GM23338 (cell line): ENCODE data around the gene ZSCAN31. TPM values are rescaled to one million over a fixed set of nuclear protein-coding genes. Genes with fewer than 3 reads are reported as not detected.

Source experiments
- ATAC-seq: fragments of 200-7000 bp; cut with Tn5 transposase; 3 replicates; pipeline ENCODE4 v1.9.1; 2020
- DNase-seq: peaks from one replicate; pipeline ENCODE4 v3.0.0-alpha.2; 2015; ENCODE audit warnings: low spot score
- H2AFZ ChIP-seq: fragments of 200-600 bp; sonication (generic); 2 replicates; pipeline ENCODE4 v1.8.0; 2016; ENCODE audit warnings: antibody characterized with exemption, mild to moderate bottlenecking, moderate library complexity
- H3F3A ChIP-seq: fragments of 200-600 bp; sonication (generic); replicated peaks from 2 replicates; pipeline ENCODE4 v1.8.0; 2017; ENCODE audit warnings: antibody characterized with exemption, mixed run types, low read depth
- H3K27ac ChIP-seq: fragments of 200-600 bp; sonication (generic); 2 replicates; pipeline ENCODE4 v1.6.1; 2016; ENCODE audit warnings: low read depth
- H3K27me3 ChIP-seq: fragments of 200-600 bp; sonication (generic); 2 replicates; pipeline ENCODE4 v1.8.0; 2016; ENCODE audit warnings: mild to moderate bottlenecking, mixed run types, moderate library complexity; ENCODE audit not compliant: insufficient read depth
- H3K36me3 ChIP-seq: fragments of 200-600 bp; sonication (generic); 2 replicates; pipeline ENCODE4 v1.8.0; 2016; ENCODE audit warnings: mild to moderate bottlenecking; ENCODE audit not compliant: insufficient read depth
- H3K4me1 ChIP-seq: fragments of 200-600 bp; sonication (generic); 2 replicates; pipeline ENCODE4 v1.8.0; 2016; ENCODE audit warnings: mild to moderate bottlenecking, moderate library complexity; ENCODE audit not compliant: insufficient read depth
- H3K4me2 ChIP-seq: fragments of 200-600 bp; sonication (generic); 2 replicates; pipeline ENCODE4 v1.7.1; 2017; ENCODE audit warnings: mixed run types
- H3K4me3 ChIP-seq: fragments of 200-600 bp; sonication (generic); 2 replicates; pipeline ENCODE4 v1.6.1; 2016; ENCODE audit warnings: mixed run types
- H3K79me2 ChIP-seq: fragments of 200-600 bp; sonication (generic); replicated peaks from 2 replicates; pipeline ENCODE4 v1.8.0; 2017; ENCODE audit warnings: mild to moderate bottlenecking; ENCODE audit not compliant: insufficient read depth
- H3K9me2 ChIP-seq: fragments of 200-600 bp; sonication (generic); 2 replicates; pipeline ENCODE4 v1.8.0; 2017; ENCODE audit not compliant: insufficient read depth
- H4K20me1 ChIP-seq: fragments of 200-600 bp; sonication (generic); replicated peaks from 2 replicates; pipeline ENCODE4 v1.8.0; 2017; ENCODE audit warnings: mild to moderate bottlenecking; ENCODE audit not compliant: insufficient read depth
- H3K27ac Mint-ChIP-seq: 2 replicates; pipeline ENCODE4 v1.8.0; 2020; ENCODE audit warnings: inconsistent platforms, mild to moderate bottlenecking, moderate library complexity, mixed read lengths
- H3K27me3 Mint-ChIP-seq: 3 replicates; pipeline ENCODE4 v1.8.0; 2022; ENCODE audit warnings: low read depth, mild to moderate bottlenecking, moderate library complexity, mixed read lengths, inconsistent platforms; ENCODE audit not compliant: insufficient read depth, poor library complexity
- H3K36me3 Mint-ChIP-seq: 3 replicates; pipeline ENCODE4 v1.8.0; 2021; ENCODE audit warnings: low read depth, mild to moderate bottlenecking, inconsistent platforms, moderate library complexity, mixed read lengths
- H3K4me1 Mint-ChIP-seq: 3 replicates; pipeline ENCODE4 v1.8.0; 2020; ENCODE audit warnings: mild to moderate bottlenecking, inconsistent platforms, mixed read lengths
- H3K4me3 Mint-ChIP-seq: 3 replicates; pipeline ENCODE4 v1.8.0; 2021; ENCODE audit warnings: moderate library complexity, mild to moderate bottlenecking, inconsistent platforms, mixed read lengths
- H3K9me3 Mint-ChIP-seq: 3 replicates; pipeline ENCODE4 v1.8.0; 2020; ENCODE audit warnings: moderate library complexity, mild to moderate bottlenecking, inconsistent platforms, mixed read lengths
- CREB1 ChIP-seq: fragments of 250-450 bp; sonication (Bioruptor Pico); IDR thresholded peaks from 2 replicates; pipeline ENCODE4 v1.5.0; 2020; ENCODE audit warnings: low read depth, mild to moderate bottlenecking, moderate library complexity
- EZH2 ChIP-seq: fragments of 200-600 bp; sonication (generic); IDR thresholded peaks from one replicate; pipeline ENCODE4 v1.8.0; 2017; ENCODE audit warnings: antibody characterized with exemption, mild to moderate bottlenecking, low read depth; ENCODE audit not compliant: unreplicated experiment
- EZH2phosphoT487 ChIP-seq: fragments of 200-600 bp; sonication (generic); IDR thresholded peaks from one replicate; pipeline ENCODE4 v1.8.1; 2018; ENCODE audit warnings: antibody characterized with exemption; ENCODE audit not compliant: unreplicated experiment
- JUNB ChIP-seq: IDR thresholded peaks from one replicate; pipeline ENCODE4 v1.6.1; 2016; ENCODE audit warnings: antibody characterized with exemption; ENCODE audit not compliant: unreplicated experiment
- NANOG ChIP-seq: IDR thresholded peaks from 2 replicates; pipeline ENCODE4 v1.6.1; 2016; ENCODE audit warnings: antibody characterized with exemption, borderline replicate concordance
- POLR2AphosphoS5 ChIP-seq: IDR thresholded peaks from 2 replicates; pipeline ENCODE4 v1.6.1; 2016; ENCODE audit warnings: antibody characterized with exemption, low read depth
- STAT1 ChIP-seq: IDR thresholded peaks from one replicate; pipeline ENCODE4 v1.6.1; 2016; ENCODE audit warnings: antibody characterized with exemption; ENCODE audit not compliant: unreplicated experiment
- ZNF114 ChIP-seq: fragments of 250-450 bp; sonication (Bioruptor Pico); IDR thresholded peaks from 2 replicates; pipeline ENCODE4 v1.5.0; 2020; ENCODE audit warnings: mild to moderate bottlenecking, moderate library complexity
- ZNF331 ChIP-seq: fragments of 250-450 bp; sonication (Bioruptor Pico); IDR thresholded peaks from 2 replicates; pipeline ENCODE4 v1.5.0; 2020; ENCODE audit warnings: low read depth, mild to moderate bottlenecking, moderate library complexity
- polyA plus RNA-seq: library from polyadenylated mRNA; unstranded; fragments of >200 nt; fragmentation: Nextera tagmentation; extraction: Ambion mirVana; gene quantifications from 2 replicates; pipeline ENCODE4 v1.2.1, GENCODE V29; 2016
- total RNA-seq: library from RNA; depleted of rRNA; stranded (reverse); fragments of >200 nt; shearing (Covaris generic); gene quantifications from 2 replicates; pipeline ENCODE4 v1.2.3, GENCODE V29; 2014
- TF ChIP-seq, protein P1 (sequence below), 2 experiments: fragments of 200-600 bp in 1 of 2; sonication (generic) in 1 of 2; conservative IDR thresholded peaks; 2 replicates each; pipeline versions ENCODE4 v1.5.1 to v1.6.1; 2016 to 2017; ENCODE audit warnings: antibody characterized with exemption in 2 of 2, low read depth in 2 of 2, mild to moderate bottlenecking in 2 of 2, moderate library complexity in 1 of 2
- TF ChIP-seq, protein P2 (sequence below): IDR thresholded peaks from 2 replicates; pipeline ENCODE4 v1.6.1; 2016; ENCODE audit warnings: antibody characterized with exemption
- TF ChIP-seq, protein P3 (sequence below): fragments of 250-450 bp; sonication (Bioruptor Pico); IDR thresholded peaks from 2 replicates; pipeline ENCODE4 v1.5.0; 2020; ENCODE audit warnings: mild to moderate bottlenecking, moderate library complexity
- TF ChIP-seq, protein P4 (sequence below): IDR thresholded peaks from one replicate; pipeline ENCODE4 v1.6.1; 2018; ENCODE audit warnings: antibody characterized with exemption; ENCODE audit not compliant: unreplicated experiment

ZSCAN31 gene
- total and polyA plus RNA-seq, 2 experiments from 2014 or later: 3.1 to 4.7 TPM

DNA sequence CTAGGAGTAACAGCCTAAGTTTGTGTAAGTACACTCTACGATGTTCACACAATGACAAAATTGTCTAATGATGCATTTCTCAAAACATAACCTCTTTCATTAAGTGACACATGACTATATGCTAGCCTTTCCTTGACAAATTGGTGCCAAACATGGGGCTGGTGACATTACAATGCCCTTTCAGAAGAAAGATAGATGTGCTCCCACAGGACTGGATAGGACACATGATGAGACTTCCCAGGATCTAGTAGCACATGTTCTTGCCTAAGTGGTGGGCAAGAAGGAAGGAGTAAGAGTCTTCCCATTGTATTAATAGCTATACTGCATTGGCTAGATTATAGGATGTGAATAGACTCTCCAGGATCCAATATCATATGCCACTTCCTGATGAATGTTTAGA lies 35.3 kb upstream of the ZSCAN31 start:
- H3K27ac Mint-ChIP-seq: no peak overlapping the region
- no peak for TF ChIP-seq EZH2phosphoT487
- TF ChIP-seq CREB1 (CRISPR knock-in tag): no peak
- TF ChIP-seq, protein P1, sequence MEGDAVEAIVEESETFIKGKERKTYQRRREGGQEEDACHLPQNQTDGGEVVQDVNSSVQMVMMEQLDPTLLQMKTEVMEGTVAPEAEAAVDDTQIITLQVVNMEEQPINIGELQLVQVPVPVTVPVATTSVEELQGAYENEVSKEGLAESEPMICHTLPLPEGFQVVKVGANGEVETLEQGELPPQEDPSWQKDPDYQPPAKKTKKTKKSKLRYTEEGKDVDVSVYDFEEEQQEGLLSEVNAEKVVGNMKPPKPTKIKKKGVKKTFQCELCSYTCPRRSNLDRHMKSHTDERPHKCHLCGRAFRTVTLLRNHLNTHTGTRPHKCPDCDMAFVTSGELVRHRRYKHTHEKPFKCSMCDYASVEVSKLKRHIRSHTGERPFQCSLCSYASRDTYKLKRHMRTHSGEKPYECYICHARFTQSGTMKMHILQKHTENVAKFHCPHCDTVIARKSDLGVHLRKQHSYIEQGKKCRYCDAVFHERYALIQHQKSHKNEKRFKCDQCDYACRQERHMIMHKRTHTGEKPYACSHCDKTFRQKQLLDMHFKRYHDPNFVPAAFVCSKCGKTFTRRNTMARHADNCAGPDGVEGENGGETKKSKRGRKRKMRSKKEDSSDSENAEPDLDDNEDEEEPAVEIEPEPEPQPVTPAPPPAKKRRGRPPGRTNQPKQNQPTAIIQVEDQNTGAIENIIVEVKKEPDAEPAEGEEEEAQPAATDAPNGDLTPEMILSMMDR (conservative IDR thresholded peaks at IDR 0.05; ENCODE audit: low read depth in 2 of 2): no peak
- TF ChIP-seq STAT1: no peak
- no peak for TF ChIP-seq NANOG
- TF ChIP-seq ZNF114: no peak
- TF ChIP-seq ZNF331 (CRISPR knock-in tag): no peak
- TF ChIP-seq EZH2: no peak
- TF ChIP-seq, protein P2, sequence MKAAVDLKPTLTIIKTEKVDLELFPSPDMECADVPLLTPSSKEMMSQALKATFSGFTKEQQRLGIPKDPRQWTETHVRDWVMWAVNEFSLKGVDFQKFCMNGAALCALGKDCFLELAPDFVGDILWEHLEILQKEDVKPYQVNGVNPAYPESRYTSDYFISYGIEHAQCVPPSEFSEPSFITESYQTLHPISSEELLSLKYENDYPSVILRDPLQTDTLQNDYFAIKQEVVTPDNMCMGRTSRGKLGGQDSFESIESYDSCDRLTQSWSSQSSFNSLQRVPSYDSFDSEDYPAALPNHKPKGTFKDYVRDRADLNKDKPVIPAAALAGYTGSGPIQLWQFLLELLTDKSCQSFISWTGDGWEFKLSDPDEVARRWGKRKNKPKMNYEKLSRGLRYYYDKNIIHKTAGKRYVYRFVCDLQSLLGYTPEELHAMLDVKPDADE: no peak
- TF ChIP-seq, protein P3, sequence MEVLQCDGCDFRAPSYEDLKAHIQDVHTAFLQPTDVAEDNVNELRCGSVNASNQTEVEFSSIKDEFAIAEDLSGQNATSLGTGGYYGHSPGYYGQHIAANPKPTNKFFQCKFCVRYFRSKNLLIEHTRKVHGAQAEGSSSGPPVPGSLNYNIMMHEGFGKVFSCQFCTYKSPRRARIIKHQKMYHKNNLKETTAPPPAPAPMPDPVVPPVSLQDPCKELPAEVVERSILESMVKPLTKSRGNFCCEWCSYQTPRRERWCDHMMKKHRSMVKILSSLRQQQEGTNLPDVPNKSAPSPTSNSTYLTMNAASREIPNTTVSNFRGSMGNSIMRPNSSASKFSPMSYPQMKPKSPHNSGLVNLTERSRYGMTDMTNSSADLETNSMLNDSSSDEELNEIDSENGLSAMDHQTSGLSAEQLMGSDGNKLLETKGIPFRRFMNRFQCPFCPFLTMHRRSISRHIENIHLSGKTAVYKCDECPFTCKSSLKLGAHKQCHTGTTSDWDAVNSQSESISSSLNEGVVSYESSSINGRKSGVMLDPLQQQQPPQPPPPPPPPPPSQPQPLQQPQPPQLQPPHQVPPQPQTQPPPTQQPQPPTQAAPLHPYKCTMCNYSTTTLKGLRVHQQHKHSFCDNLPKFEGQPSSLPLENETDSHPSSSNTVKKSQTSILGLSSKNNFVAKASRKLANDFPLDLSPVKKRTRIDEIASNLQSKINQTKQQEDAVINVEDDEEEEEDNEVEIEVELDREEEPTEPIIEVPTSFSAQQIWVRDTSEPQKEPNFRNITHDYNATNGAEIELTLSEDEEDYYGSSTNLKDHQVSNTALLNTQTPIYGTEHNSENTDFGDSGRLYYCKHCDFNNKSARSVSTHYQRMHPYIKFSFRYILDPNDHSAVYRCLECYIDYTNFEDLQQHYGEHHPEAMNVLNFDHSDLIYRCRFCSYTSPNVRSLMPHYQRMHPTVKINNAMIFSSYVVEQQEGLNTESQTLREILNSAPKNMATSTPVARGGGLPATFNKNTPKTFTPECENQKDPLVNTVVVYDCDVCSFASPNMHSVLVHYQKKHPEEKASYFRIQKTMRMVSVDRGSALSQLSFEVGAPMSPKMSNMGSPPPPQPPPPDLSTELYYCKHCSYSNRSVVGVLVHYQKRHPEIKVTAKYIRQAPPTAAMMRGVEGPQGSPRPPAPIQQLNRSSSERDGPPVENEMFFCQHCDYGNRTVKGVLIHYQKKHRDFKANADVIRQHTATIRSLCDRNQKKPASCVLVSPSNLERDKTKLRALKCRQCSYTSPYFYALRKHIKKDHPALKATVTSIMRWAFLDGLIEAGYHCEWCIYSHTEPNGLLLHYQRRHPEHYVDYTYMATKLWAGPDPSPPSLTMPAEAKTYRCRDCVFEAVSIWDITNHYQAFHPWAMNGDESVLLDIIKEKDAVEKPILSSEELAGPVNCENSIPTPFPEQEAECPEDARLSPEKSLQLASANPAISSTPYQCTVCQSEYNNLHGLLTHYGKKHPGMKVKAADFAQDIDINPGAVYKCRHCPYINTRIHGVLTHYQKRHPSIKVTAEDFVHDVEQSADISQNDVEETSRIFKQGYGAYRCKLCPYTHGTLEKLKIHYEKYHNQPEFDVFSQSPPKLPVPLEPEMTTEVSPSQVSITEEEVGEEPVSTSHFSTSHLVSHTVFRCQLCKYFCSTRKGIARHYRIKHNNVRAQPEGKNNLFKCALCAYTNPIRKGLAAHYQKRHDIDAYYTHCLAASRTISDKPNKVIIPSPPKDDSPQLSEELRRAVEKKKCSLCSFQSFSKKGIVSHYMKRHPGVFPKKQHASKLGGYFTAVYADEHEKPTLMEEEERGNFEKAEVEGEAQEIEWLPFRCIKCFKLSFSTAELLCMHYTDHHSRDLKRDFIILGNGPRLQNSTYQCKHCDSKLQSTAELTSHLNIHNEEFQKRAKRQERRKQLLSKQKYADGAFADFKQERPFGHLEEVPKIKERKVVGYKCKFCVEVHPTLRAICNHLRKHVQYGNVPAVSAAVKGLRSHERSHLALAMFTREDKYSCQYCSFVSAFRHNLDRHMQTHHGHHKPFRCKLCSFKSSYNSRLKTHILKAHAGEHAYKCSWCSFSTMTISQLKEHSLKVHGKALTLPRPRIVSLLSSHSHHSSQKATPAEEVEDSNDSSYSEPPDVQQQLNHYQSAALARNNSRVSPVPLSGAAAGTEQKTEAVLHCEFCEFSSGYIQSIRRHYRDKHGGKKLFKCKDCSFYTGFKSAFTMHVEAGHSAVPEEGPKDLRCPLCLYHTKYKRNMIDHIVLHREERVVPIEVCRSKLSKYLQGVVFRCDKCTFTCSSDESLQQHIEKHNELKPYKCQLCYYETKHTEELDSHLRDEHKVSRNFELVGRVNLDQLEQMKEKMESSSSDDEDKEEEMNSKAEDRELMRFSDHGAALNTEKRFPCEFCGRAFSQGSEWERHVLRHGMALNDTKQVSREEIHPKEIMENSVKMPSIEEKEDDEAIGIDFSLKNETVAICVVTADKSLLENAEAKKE (CRISPR knock-in tag): no peak
- no peak for TF ChIP-seq POLR2AphosphoS5
- TF ChIP-seq, protein P4, sequence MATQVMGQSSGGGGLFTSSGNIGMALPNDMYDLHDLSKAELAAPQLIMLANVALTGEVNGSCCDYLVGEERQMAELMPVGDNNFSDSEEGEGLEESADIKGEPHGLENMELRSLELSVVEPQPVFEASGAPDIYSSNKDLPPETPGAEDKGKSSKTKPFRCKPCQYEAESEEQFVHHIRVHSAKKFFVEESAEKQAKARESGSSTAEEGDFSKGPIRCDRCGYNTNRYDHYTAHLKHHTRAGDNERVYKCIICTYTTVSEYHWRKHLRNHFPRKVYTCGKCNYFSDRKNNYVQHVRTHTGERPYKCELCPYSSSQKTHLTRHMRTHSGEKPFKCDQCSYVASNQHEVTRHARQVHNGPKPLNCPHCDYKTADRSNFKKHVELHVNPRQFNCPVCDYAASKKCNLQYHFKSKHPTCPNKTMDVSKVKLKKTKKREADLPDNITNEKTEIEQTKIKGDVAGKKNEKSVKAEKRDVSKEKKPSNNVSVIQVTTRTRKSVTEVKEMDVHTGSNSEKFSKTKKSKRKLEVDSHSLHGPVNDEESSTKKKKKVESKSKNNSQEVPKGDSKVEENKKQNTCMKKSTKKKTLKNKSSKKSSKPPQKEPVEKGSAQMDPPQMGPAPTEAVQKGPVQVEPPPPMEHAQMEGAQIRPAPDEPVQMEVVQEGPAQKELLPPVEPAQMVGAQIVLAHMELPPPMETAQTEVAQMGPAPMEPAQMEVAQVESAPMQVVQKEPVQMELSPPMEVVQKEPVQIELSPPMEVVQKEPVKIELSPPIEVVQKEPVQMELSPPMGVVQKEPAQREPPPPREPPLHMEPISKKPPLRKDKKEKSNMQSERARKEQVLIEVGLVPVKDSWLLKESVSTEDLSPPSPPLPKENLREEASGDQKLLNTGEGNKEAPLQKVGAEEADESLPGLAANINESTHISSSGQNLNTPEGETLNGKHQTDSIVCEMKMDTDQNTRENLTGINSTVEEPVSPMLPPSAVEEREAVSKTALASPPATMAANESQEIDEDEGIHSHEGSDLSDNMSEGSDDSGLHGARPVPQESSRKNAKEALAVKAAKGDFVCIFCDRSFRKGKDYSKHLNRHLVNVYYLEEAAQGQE: no peak
- TF ChIP-seq JUNB: no peak
- no peak for ATAC-seq

More for the DNA sequence above, 35.3 kb upstream of the ZSCAN31 start:
- H3K9me3 Mint-ChIP-seq: no peaks in the 10 kb centered on the region
- Histone ChIP-seq H3K79me2 (no peaks in the 10 kb centered on the region), H4K20me1 (no peaks in the 10 kb centered on the region; the same call in 1 of the 2 replicates), H3K27me3 (no peaks in the 10 kb centered on the region), H2AFZ (no peak overlapping the region), H3K4me2 (no peak overlapping the region), H3K36me3 (no peaks in the 10 kb centered on the region), H3K4me1 (no peaks in the 10 kb centered on the region), H3K4me3 (no peak overlapping the region), H3K9me2 (0 out of 2 replicates have a peak, but pooled peaks cover 4% of the 10 kb centered on the region), H3K27ac (no peak overlapping the region), H3F3A (no peaks in the 10 kb centered on the region)
- no peaks in the 10 kb centered on the region for H3K4me1 Mint-ChIP-seq
- H3K4me3 Mint-ChIP-seq: no peak overlapping the region
- peaks cover 7% of the 10 kb centered on the region; the same call in 1 of the 3 replicates for H3K36me3 Mint-ChIP-seq
- no peak for DNase-seq
- H3K27me3 Mint-ChIP-seq: no peaks in the 10 kb centered on the region
